Nephron progenitor cell (in vitro differentiated cells): ENCODE results near the gene GDAP2.

Source experiments
- DNase-seq: peaks from one replicate; pipeline ENCODE4 v3.0.0; 2021
- H3K27ac Mint-ChIP-seq: 2 replicates; pipeline ENCODE4 v1.8.0; 2021; ENCODE audit warnings: mild to moderate bottlenecking, moderate library complexity, mixed read lengths
- H3K27me3 Mint-ChIP-seq: 2 replicates; pipeline ENCODE4 v1.8.0; 2021; ENCODE audit warnings: mild to moderate bottlenecking, low read depth, mixed read lengths; ENCODE audit not compliant: poor library complexity
- H3K36me3 Mint-ChIP-seq: 2 replicates; pipeline ENCODE4 v1.8.0; 2021; ENCODE audit warnings: low read depth, mixed read lengths
- H3K4me1 Mint-ChIP-seq: 2 replicates; pipeline ENCODE4 v1.8.0; 2021; ENCODE audit warnings: mixed read lengths
- H3K4me3 Mint-ChIP-seq: 2 replicates; pipeline ENCODE4 v1.8.0; 2021; ENCODE audit warnings: mild to moderate bottlenecking, moderate library complexity, mixed read lengths
- H3K9me3 Mint-ChIP-seq: 2 replicates; pipeline ENCODE4 v1.8.0; 2021; ENCODE audit warnings: mild to moderate bottlenecking, moderate library complexity, mixed read lengths
- CTCF ChIP-seq: fragments of 200-600 bp; sonication (generic); IDR thresholded peaks from 2 replicates; pipeline ENCODE4 v1.5.0; 2021; ENCODE audit warnings: antibody characterized with exemption

The GDAP2 gene

DNA sequence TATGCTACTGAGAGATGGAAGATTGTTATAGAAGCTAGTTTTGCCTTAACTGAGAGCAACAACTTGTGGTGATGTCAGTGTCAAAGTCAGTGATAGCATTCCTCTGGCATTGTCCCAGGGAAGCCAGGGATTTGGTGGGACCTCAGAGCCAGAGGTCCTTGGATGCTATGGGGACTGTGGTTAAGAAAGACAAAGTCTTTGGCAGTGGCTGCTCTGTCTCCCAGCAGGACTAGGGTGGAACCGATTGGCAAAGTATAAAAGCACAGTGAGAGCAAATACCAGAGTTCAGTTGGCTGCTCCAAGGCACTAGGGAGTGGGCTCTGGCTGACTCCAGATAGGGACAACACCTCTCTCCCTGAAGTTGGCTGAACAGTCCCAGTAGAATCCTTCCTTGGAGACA, 104.8 kb downstream of the GDAP2 start:
- DNase-seq: no peak
- Mint-ChIP-seq H3K9me3 (peaks cover 20% of the 10 kb centered on the region), H3K27ac (no peak overlapping the region), H3K27me3 (peaks cover 8% of the 10 kb centered on the region), H3K36me3 (no peaks in the 10 kb centered on the region), H3K4me1 (no peaks in the 10 kb centered on the region), H3K4me3 (no peak overlapping the region)
- no peak for TF ChIP-seq CTCF

GRCh38 chr1:117821774-117822482, 107.5 kb downstream of the GDAP2 start:
- H3K9me3 Mint-ChIP-seq: peaks cover 20% of the 10 kb centered on the region
- no peaks in the 10 kb centered on the region for H3K36me3 Mint-ChIP-seq
- no peak for DNase-seq
- no peak overlapping the region for H3K4me3 Mint-ChIP-seq
- TF ChIP-seq CTCF: no peak
- no peak overlapping the region for H3K27ac Mint-ChIP-seq
- H3K4me1 Mint-ChIP-seq: no peaks in the 10 kb centered on the region
- H3K27me3 Mint-ChIP-seq: peaks cover 4% of the 10 kb centered on the region

GRCh38 chr1:117821382-117821755, 108.1 kb downstream of the GDAP2 start:
- H3K36me3 Mint-ChIP-seq: no peaks in the 10 kb centered on the region
- H3K27me3 Mint-ChIP-seq: no peaks in the 10 kb centered on the region
- no peak overlapping the region for H3K27ac Mint-ChIP-seq
- TF ChIP-seq CTCF: no peak
- H3K9me3 Mint-ChIP-seq: peaks cover 20% of the 10 kb centered on the region
- H3K4me3 Mint-ChIP-seq: no peak overlapping the region
- no peak for DNase-seq
- no peaks in the 10 kb centered on the region for H3K4me1 Mint-ChIP-seq

GRCh38 chr1:117820694-117821381, 108.6 kb downstream of the GDAP2 start:
- TF ChIP-seq CTCF: no peak
- Mint-ChIP-seq H3K27ac (no peak overlapping the region), H3K9me3 (peaks cover 20% of the 10 kb centered on the region), H3K36me3 (no peaks in the 10 kb centered on the region), H3K27me3 (no peaks in the 10 kb centered on the region), H3K4me1 (peaks cover 1% of the 10 kb centered on the region), H3K4me3 (no peak overlapping the region)
- no peak for DNase-seq

- Mint-ChIP-seq H3K27ac (no peak overlapping the region), H3K27me3 (no peaks in the 10 kb centered on the region), H3K36me3 (no peaks in the 10 kb centered on the region), H3K9me3 (peaks cover 20% of the 10 kb centered on the region), H3K4me3 (no peak overlapping the region), H3K4me1 (peaks cover 9% of the 10 kb centered on the region)
- DNase-seq: no peak
- TF ChIP-seq CTCF: no peak
These were observed 109.3 kb downstream of the GDAP2 start for GRCh38 chr1:117820096-117820495.

GRCh38 chr1:117819301-117819700, 110.1 kb downstream of the GDAP2 start:
- Mint-ChIP-seq H3K27ac (no peak overlapping the region), H3K4me1 (peaks cover 12% of the 10 kb centered on the region), H3K4me3 (no peak overlapping the region), H3K27me3 (no peaks in the 10 kb centered on the region), H3K36me3 (no peaks in the 10 kb centered on the region), H3K9me3 (peaks cover 20% of the 10 kb centered on the region)
- no peak for TF ChIP-seq CTCF
- DNase-seq: no peak
